ENCODE measurements around the gene PLEKHG2.
A peak's percentile ranks its signal among the peaks of the same experiment; 100 is the strongest.

The PLEKHG2 gene

DNA sequence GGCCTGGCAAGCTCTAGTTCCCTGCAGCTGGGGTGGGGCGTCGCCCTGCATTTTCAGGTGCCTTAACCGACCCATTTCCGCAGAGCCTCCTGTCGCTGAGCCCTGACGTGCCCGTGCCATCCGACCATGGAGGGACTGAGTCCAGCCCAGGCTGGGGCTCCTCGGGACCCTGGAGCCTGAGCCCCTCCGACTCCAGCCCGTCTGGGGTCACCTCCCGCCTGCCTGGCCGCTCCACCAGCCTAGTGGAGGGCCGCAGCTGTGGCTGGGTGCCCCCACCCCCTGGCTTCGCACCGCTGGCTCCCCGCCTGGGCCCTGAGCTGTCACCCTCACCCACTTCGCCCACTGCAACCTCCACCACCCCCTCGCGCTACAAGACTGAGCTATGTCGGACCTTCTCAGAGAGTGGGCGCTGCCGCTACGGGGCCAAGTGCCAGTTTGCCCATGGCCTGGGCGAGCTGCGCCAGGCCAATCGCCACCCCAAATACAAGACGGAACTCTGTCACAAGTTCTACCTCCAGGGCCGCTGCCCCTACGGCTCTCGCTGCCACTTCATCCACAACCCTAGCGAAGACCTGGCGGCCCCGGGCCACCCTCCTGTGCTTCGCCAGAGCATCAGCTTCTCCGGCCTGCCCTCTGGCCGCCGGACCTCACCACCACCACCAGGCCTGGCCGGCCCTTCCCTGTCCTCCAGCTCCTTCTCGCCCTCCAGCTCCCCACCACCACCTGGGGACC, 4.6 kb upstream of the PLEKHG2 start:
- DNase-seq = peak; percentile 77

DNA sequence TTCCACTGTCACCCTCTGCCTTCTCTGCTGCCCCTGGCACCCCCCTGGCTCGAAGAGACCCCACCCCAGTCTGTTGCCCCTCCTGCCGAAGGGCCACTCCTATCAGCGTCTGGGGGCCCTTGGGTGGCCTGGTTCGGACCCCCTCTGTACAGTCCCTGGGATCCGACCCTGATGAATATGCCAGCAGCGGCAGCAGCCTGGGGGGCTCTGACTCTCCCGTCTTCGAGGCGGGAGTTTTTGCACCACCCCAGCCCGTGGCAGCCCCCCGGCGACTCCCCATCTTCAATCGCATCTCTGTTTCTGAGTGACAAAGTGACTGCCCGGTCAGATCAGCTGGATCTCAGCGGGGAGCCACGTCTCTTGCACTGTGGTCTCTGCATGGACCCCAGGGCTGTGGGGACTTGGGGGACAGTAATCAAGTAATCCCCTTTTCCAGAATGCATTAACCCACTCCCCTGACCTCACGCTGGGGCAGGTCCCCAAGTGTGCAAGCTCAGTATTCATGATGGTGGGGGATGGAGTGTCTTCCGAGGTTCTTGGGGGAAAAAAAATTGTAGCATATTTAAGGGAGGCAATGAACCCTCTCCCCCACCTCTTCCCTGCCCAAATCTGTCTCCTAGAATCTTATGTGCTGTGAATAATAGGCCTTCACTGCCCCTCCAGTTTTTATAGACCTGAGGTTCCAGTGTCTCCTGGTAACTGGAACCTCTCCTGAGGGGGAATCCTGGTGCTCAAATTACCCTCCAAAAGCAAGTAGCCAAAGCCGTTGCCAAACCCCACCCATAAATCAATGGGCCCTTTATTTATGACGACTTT, 3.9 kb upstream of the PLEKHG2 start:
- no peak for DNase-seq

DNA sequence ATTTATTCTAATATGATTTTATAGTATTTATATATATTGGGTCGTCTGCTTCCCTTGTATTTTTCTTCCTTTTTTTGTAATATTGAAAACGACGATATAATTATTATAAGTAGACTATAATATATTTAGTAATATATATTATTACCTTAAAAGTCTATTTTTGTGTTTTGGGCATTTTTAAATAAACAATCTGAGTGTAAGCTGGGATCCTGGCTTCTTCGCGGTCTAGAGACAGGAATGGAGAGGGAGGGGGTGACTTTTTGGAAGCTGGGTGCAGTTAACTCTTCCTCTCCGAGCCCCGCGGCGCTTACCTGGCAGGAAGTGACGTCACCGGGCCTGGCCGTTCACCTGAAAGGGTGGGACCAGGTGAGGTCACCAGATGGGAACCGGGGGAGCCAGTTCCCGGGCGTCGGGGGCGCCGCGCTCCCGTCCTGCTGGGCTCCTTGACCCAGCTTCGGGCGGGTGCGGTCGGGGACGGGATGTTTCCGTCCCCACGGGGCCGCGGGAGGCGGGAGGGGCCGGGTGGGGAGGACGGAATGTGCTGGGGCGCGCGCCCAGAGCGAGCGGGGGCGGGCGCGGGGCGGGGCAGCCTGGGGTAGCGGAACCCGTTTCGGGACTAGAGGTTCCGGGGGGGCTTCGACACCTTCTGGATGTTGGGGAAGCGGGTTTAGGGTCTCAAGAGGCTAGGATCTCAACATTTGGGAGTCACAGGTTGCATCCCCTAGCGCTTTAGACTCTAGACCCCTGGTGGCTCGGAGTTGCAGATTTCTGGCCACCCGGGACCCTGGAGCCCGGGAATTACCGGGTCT, 3.1 kb upstream of the PLEKHG2 start:
- peak; percentile 77 for DNase-seq

DNA sequence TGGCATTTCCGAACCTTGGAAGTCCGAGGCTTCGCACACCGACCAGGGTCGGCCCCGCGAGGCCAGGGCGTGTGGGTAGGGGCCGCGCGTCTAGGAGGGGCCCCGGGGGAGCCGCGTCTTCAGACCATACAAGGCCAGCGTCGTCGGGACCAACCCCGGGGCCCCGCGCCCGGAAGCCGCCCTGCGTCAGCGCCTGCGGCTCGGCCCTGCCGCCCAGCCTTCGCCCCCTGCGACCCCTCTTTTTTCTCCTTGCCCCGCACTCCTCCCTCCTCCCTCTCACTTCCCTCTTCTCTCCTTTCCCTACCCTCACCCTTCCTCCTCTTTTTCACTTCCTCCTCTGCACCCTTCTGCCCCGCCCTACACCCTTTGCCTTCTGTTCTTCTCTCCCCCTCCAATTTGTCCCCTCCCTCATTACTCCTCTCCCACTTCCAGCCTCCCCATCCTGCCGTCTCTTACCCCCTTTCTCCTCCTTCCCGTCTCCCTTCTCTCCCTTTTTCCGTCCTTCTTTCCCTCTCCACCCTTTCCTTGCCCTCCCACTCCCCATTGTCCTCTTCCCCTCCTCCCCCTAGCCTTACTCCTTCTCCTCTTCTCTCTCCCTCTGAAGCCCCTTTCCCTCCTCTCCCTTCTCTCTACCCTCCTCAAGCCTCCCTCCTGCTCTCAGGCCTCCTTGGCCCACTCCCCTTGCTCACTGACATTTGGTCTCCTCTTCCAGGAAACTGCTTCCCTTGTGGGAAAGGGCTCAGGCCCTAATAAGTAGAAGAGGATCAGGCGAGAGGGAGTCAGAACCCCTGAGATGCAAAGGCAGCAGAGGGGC, 2.2 kb upstream of the PLEKHG2 start:
- peak; percentile 63 for DNase-seq

DNA sequence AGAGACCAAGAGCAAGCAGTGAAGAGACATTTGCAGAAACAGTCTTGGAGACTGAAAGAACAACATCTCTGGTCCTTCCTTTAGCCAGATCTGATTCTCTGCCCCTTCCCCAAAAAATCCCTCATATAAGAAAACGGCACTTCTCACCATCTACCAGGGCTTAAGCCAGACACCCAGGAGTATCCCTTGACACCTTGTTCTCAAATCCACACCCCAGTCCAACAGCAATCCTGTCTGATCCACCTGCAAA, 1.7 kb upstream of the PLEKHG2 start:
- DNase-seq = no peak

DNA sequence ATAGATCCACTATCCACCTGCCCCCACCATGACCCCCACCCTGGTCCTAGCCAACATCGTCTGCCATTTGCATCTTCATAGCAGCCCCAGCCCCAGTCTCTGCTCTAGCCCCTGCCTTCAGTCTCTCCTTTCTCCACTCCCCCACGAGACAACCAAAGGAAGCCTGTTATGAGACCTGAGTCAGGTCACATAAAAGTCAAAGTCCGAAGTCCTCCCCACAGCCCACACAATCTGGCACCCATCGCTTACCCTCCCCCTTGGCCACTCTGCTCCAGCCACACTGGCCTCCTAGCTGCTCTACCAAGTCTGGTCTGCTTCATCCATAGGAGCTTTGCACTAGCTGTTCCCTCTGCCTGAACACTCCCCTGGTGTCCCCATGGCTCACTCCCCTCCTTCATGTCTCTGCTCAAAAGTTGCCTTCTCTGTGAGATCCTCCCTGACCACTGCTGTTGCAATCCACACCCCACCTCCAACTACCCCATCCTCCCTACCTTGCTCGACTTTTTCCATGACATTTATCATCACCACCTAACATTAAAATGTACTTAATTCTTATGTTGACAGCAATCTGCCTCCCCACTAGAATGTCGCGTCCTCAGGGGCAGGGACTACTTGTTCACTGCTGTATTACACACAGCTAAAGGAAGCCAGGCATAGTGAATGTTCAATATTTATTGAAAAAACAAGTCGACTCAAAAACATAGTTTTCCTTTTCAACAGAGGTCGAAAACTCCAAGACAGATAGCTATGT, 1.2 kb upstream of the PLEKHG2 start:
- no peak for DNase-seq

DNA sequence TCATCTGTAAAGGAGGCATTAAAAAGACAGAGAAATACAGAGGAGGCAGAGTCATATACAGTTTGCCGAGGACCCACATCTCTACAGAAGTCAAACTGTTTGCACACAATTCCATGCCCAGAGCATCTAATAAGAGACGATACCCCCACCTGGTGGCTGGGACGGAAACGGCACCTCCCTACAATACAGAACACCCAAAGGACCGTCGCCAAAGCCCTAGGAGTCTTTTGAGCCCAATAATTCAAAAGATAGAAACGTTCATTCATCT, 703 bp upstream of the PLEKHG2 start:
- DNase-seq = peak; percentile 93

DNA sequence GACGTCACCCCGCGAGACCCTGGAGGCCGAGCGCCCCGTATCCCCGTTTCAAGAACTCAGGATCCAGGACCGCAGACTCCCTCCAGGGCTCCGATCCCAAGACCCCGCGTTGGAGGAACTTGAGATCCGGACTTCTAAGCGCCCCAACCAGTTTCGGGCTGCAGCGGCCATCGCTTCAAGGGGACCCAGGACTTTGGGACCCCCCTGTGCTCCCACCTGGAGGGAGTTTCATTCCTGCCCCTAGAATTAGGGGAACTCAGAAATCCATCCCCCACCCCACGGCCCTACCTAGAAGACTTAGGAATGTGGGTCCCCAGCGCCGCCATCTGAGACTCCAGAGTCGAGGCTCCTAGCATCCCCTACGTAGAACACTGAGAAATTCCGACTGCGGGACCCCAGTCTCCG, 400 bp downstream of the PLEKHG2 start:
- DNase-seq = no peak

DNA sequence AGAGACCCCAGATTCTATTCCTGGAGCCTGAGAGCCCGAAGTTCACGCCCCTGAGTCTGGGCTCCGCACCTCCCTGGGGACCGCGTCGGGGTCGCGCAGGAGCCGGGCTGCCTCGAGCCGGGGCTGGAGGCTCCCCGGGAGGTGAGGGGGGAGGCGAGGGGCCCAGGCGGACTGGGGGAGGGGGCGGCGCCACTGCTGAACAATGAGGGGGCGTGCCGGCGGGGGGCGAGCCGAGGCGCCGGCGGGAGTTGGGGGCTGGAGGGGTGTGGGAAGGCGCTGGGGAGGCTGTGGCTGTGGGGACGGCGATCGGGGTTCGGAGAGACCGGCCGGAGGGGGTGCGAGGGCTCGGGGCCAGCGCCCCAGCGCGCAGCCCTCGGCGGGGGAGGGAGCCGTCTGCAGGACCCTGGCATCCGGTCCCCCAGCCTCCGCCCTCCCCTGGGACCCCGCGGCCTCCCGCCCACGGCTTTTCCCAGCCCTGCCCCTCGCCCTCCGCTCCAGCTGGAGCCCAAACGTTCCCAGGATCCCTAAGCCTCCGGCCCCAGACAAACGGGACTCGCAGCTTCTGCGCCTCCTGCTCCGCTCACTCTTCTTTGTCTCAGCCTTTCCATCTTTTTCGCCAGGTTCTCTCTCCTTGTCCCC, 922 bp downstream of the PLEKHG2 start:
- no peak for DNase-seq

DNA sequence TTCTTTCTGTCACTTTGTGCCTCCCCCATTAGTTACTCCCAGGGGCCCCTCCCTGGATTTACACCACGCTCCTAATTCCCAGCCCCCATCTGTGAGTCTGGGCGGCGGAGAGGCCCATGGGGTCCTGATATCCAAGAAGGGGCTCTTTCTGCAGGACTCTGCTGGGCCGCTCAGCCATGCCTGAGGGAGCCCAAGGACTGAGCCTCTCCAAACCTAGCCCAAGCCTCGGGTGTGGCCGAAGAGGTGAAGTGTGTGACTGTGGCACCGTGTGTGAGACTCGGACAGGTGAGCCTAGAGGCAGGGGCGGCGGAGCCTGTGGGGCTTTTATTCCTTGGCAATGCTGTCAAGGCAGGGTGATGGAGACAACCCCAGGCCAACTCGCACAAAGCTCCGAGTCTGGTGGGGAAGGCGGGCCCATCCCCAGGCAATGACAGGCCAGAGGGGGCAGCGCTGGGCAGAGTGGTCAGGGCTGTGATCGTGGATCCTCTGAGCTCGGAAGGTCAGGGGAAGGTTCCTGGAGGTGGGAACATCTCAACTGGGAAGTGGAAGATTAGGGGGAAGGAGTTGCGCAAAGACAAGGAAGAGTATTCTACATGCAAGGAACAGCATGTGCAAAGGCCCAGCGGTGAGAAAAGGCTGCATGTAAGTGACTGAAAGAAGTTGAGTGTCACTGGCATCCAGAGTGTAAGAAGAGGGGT, 1.6 kb downstream of the PLEKHG2 start:
- DNase-seq = no peak

DNA sequence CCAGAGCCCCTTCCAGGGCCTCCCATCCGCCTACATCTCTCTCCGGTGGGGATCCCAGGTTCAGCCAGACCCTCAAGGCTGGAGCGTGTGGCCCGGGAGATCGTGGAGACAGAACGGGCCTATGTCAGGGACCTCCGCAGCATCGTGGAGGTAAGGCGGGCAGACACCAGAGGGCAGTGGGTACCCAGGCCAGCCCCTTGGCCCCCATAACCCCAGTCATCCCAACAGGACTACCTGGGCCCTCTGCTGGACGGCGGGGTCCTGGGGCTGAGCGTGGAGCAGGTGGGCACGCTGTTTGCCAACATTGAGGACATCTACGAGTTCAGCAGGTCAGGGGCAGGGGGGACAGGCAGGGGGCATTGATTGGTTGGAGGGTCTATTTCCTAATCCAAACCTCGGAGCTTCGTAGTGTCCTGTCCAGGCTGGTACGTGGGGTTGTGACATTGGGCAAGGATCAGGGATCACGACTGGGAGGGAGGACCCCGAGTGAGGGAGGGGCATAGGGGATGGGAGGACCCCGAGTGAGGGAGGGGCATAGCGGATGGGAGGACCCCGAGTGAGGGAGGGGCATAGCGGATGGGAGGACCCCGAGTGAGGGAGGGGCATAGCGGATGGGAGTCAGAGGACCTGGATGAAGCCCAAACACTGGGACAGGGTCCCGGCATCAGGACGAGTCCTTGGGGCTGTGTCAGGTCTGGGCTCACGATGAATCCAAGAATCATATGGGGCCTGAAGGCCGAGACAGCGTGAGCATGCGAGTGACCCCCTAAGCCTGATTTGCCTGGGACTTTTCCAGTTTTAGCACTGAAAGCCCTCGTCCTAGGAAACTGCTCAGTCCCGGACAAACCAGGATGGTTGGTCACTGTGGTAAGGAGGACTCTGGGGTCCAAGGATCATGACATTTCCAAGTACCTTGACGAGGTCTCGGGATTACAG, 2.9 kb downstream of the PLEKHG2 start:
- no peak for DNase-seq

DNA sequence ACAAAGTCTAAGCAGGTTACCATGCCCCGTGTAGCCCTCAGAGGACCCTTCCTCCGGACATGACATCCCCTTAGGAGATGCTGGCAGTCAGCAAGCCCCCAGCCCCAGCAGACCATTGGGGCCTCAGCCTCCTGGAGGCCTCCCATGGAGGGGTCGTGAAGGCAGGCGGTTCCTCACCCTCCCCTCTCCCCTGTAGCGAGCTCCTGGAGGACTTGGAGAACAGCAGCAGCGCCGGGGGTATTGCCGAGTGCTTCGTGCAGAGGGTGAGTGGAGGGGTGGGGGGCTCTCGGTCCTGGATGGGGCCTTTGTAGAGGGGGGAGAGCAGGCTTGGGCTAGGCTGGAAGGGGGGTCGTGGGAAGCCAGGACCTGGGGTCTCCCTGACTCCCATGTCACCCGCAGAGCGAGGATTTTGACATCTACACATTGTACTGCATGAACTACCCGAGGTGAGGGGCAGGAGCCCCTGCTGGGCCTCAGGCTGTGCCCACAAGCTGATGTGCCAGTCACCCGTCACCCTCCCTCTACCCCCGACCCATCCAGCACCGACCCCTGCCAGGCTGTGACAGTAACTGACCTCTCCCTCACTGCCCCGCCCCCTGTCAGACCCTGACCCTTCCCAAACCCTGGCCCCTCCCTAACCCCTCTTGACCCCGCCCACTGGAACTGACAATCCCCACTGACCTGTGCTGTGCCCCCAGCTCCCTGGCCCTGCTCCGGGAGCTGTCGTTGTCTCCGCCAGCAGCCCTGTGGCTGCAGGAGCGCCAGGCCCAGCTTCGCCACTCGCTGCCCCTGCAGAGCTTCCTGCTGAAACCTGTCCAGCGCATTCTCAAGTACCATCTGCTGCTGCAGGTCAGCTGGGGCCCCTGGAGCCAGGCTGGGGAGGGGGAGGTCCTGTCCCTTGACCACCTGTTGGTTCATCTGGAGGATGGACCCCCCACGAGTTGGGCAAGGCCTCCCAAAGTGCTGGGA, 4.0 kb downstream of the PLEKHG2 start:
- DNase-seq = no peak

DNA sequence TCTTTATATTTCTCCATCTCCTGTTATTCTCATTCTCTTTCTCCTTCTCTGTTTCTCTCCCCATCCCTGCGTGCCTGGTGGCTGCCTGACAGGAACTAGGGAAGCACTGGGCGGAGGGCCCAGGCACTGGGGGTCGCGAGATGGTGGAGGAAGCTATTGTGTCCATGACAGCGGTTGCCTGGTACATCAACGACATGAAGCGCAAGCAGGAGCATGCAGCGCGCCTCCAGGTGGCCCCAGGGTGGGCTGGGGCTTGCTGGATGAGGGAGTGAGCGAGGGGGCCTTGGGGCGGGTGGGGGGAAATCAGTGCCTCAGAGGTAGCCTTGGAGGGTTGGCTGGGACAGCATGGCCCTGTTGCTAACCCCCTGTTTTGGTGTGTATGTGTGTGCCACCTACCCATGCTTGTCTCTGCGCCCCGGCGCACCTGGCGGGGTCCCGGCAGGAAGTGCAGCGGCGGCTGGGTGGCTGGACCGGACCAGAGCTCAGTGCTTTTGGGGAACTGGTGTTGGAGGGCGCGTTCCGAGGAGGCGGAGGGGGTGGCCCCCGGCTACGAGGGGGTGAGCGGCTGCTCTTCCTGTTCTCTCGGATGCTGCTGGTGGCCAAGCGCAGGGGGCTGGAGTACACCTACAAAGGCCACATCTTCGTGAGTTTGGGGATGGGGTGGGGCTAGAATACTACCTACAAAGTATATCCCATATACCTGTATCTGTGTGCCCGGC, 5.2 kb downstream of the PLEKHG2 start:
- DNase-seq = no peak

DNA sequence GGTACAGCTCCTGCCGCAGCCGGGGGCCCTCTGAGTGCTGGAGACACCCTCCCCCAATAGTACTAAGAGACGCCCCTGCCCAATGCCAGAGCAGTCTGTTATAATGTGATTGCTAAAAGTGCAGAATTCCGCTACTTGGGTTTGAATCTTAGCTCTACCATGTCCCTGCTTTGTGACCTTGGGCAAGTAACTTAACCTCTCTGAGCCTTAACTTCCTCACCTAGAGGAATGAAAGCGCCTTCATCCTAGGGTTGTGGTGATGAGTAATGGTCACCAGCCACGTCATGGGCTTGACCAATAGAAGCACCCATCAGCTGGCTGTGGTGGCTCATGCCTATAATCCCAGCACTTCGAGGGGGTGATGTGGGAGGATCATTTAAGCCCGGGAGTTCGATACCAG, 6.5 kb downstream of the PLEKHG2 start:
- no peak for DNase-seq

DNA sequence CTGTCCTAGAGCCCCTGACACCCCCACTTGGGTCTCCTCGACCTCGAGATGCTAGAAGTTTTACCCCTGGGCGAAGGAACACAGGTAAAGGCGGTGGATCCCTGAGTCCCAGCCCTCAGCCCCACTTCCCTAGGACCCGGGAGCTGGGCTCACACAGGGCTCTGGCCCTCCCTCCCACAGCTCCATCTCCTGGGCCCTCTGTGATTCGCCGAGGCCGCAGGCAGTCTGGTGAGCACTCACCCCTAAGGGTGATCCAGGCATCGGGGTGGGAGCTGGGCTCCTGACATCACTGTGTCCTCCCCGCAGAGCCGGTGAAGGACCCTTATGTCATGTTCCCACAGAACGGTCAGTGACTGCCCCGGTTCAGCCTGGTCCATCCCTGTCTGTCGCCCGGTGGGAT, 8.3 kb downstream of the PLEKHG2 start:
- DNase-seq = no peak

DNA sequence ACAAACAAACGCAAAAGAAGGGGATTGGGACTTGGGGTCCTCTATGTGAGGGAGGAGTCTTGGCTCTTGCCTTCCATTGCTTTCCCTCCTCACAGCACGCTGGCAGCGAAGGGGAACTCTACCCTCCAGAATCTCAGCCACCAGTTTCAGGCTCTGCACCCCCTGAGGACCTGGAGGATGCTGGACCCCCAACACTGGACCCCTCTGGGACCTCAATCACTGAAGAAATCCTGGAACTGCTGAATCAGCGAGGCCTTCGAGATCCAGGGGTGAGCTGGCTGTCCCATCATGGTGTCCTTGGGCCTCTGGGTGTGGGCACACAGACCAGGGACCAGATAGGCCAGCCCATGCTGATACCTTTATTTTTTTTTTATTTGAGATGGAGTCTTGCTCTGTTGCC, 9.6 kb downstream of the PLEKHG2 start:
- DNase-seq = no peak

DNA sequence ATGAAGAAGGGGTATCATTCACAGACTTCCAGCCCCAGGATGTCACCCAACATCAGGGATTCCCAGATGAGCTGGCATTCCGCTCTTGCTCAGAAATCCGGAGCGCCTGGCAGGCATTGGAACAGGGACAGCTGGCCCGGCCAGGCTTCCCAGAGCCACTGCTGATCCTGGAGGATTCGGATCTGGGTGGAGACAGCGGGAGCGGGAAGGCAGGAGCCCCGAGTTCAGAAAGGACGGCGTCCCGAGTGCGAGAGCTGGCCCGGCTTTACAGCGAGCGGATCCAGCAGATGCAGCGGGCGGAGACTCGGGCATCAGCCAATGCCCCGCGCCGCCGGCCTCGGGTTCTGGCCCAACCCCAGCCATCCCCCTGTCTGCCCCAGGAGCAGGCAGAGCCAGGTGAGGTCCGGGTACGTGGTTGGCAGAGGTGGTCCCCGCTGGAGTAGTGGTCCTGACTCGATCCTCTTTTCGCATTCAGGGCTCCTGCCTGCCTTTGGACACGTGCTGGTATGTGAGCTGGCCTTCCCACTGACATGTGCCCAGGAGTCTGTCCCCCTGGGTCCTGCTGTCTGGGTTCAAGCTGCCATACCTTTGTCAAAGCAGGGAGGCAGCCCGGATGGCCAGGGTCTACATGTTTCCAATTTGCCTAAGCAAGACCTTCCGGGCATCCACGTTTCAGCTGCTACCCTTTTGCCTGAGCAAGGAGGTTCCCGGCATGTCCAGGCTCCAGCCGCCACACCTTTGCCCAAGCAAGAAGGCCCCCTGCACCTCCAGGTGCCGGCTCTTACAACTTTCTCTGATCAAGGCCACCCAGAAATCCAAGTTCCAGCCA, 11.0 kb downstream of the PLEKHG2 start:
- DNase-seq = no peak
